Naive thymus-derived CD4-positive, alpha-beta T cell (primary cell): ENCODE data around the gene LIF. TPM values are rescaled to one million over a fixed set of nuclear protein-coding genes. Genes with fewer than 3 reads are reported as not detected.

ENCODE experiments used
- ATAC-seq: fragments of 150-1000 bp; cut with Tn5 transposase; 2 replicates; pipeline ENCODE4 v1.10.0; 2021; ENCODE audit warnings: mild to moderate bottlenecking, moderate library complexity
- CTCF ChIA-PET: fragments of 350-600 bp; sonication (Branson Sonifier 250); formaldehyde crosslinking; loops from one replicate; lab custom pipeline; 2021; ENCODE audit warnings: antibody characterized with exemption; lab: Charles Lee
- POLR2A ChIA-PET: fragments of 350-600 bp; sonication (Branson Sonifier 250); formaldehyde crosslinking; loops from one replicate; lab custom pipeline; 2021; ENCODE audit warnings: antibody characterized with exemption, inconsistent platforms; lab: Charles Lee
- DNase-seq, 9 donors: peaks; one replicate each; pipeline versions ENCODE4 v3.0.0 to v3.0.0-alpha.2; 2020 to 2022; ENCODE audit warnings: mixed read lengths in 1 of 9
- H3K27ac ChIP-seq: one replicate; pipeline ENCODE4 v1.7.0; 2013; ENCODE audit warnings: mild to moderate bottlenecking, low read depth, low read length, moderate library complexity
- H3K27me3 ChIP-seq, 2 donors: one replicate each; pipeline ENCODE4 v1.7.0; 2013; ENCODE audit warnings: low read length in 2 of 2, mild to moderate bottlenecking in 2 of 2, moderate library complexity in 2 of 2; ENCODE audit not compliant: control insufficient read depth in 2 of 2, insufficient read depth in 2 of 2
- H3K36me3 ChIP-seq, 3 experiments: 1 replicate in 2 of 3; 2 replicates in 1 of 3; pipeline ENCODE4 v1.7.0; 2013; ENCODE audit warnings: low read length in 3 of 3, mild to moderate bottlenecking in 3 of 3, moderate library complexity in 1 of 3; ENCODE audit not compliant: insufficient read depth in 3 of 3, control insufficient read depth in 2 of 3
- H3K4me1 ChIP-seq, 2 donors: one replicate each; pipeline ENCODE4 v1.7.0; 2013; ENCODE audit warnings: low read length in 2 of 2, mild to moderate bottlenecking in 2 of 2, moderate library complexity in 1 of 2; ENCODE audit not compliant: control insufficient read depth in 2 of 2, insufficient read depth in 2 of 2
- H3K4me3 ChIP-seq: 2 replicates; pipeline ENCODE4 v1.7.0; 2013; ENCODE audit warnings: mild to moderate bottlenecking, low read length
- H3K9me3 ChIP-seq, 3 experiments: 1 replicate in 2 of 3; 2 replicates in 1 of 3; pipeline ENCODE4 v1.7.0; 2013; ENCODE audit warnings: low read length in 3 of 3; ENCODE audit not compliant: control insufficient read depth in 2 of 3
- H3K27ac Mint-ChIP-seq, 9 donors: one replicate each; pipeline ENCODE4 v1.8.0; 2020 to 2022; ENCODE audit warnings: mixed read lengths in 9 of 9, mild to moderate bottlenecking in 8 of 9, moderate library complexity in 5 of 9, inconsistent platforms in 2 of 9
- H3K27me3 Mint-ChIP-seq, 5 donors: one replicate each; pipeline ENCODE4 v1.8.0; 2021 to 2022; ENCODE audit warnings: mixed read lengths in 5 of 5, mild to moderate bottlenecking in 1 of 5
- H3K36me3 Mint-ChIP-seq, 5 donors: one replicate each; pipeline ENCODE4 v1.8.0; 2020 to 2022; ENCODE audit warnings: mixed read lengths in 5 of 5, mild to moderate bottlenecking in 3 of 5, inconsistent platforms in 1 of 5
- H3K4me1 Mint-ChIP-seq, 7 donors: one replicate each; pipeline ENCODE4 v1.8.0; 2020 to 2022; ENCODE audit warnings: mixed read lengths in 7 of 7, mild to moderate bottlenecking in 3 of 7, inconsistent platforms in 1 of 7
- H3K4me3 Mint-ChIP-seq, 10 donors: one replicate each; pipeline ENCODE4 v1.8.0; 2020 to 2022; ENCODE audit warnings: mild to moderate bottlenecking in 10 of 10, mixed read lengths in 10 of 10, moderate library complexity in 6 of 10, inconsistent platforms in 2 of 10
- H3K9me3 Mint-ChIP-seq, 11 donors: one replicate each; pipeline ENCODE4 v1.8.0; 2020 to 2022; ENCODE audit warnings: mixed read lengths in 11 of 11, mild to moderate bottlenecking in 4 of 11, inconsistent platforms in 1 of 11, moderate library complexity in 1 of 11
- intact Hi-C, 2 donors: fragments of 100-400 bp; cut with micrococcal nuclease; formaldehyde crosslinking; loops; one replicate each; pipeline ENCODE4 v1.15.1; 2023
- polyA plus RNA-seq, 2 donors: library from polyadenylated mRNA; unstranded; fragments of 300-500 nt; fragmentation: Illumina TruSeq; gene quantifications; one replicate each; pipeline ENCODE4 v1.2.3, GENCODE V29; 2021
- total RNA-seq, 6 experiments: library from RNA in 5 of 6; stranded (reverse) in 5 of 6; gene quantifications; 1 replicate in 5 of 6; 2 replicates in 1 of 6; pipeline ENCODE4 v1.2.3 and lab custom pipeline; 2021 to 2026

Gene LIF
- total and polyA plus RNA-seq, 7 experiments from 2014 or later, result 0.64 to 260 (median 0.98) TPM; not detected in 4

- no peak overlapping the region for H3K4me3 ChIP-seq
- H3K27ac ChIP-seq, result no peak overlapping the region
- CTCF ChIA-PET, result no interaction called here
- Mint-ChIP-seq H3K27ac (peak overlapping the region in 5 of 9 donors; percentile 6 to 97 (median 65)), H3K36me3 (peaks cover 0 to 5% (median 0%) of the 10 kb centered on the region in 5 donors), H3K4me3 (peak overlapping the region in 2 of 10 donors; percentile 12 to 25), H3K4me1 (peaks cover 45 to 92% (median 70%) of the 10 kb centered on the region in 7 donors), H3K27me3 (no peaks in the 10 kb centered on the region), H3K9me3 (peaks cover 0 to 4% (median 0%) of the 10 kb centered on the region in 11 donors)
- no peaks in the 10 kb centered on the region for H3K9me3 ChIP-seq
- no peak for DNase-seq
- no peaks in the 10 kb centered on the region for H3K36me3 ChIP-seq
- POLR2A ChIA-PET, result no interaction called here
- H3K4me1 ChIP-seq, result peaks cover 34 to 38% of the 10 kb centered on the region in 2 donors
- intact Hi-C loops, result loop anchor here in 1 of 2 donors (10.0 kb wide), 1 partner anchor 49 kb away; no protein-coding TSS in a partner anchor
- ATAC-seq, result peak; percentile 52
- no peaks in the 10 kb centered on the region for H3K27me3 ChIP-seq
Observed at GRCh38 chr22:30223303-30223702, 23.3 kb downstream of the LIF start.

- H3K27ac Mint-ChIP-seq, result peak overlapping the region in 5 of 9 donors; percentile 65 to 97 (median 92)
- POLR2A ChIA-PET, result no interaction called here
- no peak for ATAC-seq
- H3K4me3 Mint-ChIP-seq, result peak overlapping the region in 2 of 10 donors; percentile 43 to 77
- H3K36me3 Mint-ChIP-seq, result peaks cover 0 to 5% (median 0%) of the 10 kb centered on the region in 5 donors
- DNase-seq, result no peak
- Histone ChIP-seq H3K4me3 (no peak overlapping the region), H3K27ac (no peak overlapping the region), H3K27me3 (no peaks in the 10 kb centered on the region), H3K9me3 (no peaks in the 10 kb centered on the region), H3K36me3 (no peaks in the 10 kb centered on the region), H3K4me1 (peaks cover 33 to 34% of the 10 kb centered on the region in 2 donors)
- peaks cover 41 to 88% (median 61%) of the 10 kb centered on the region in 7 donors for H3K4me1 Mint-ChIP-seq
- intact Hi-C loops, result loop anchor here in 1 of 2 donors (10.0 kb wide), 1 partner anchor 48 kb away; no protein-coding TSS in a partner anchor
- H3K9me3 Mint-ChIP-seq, result peaks cover 0 to 4% (median 0%) of the 10 kb centered on the region in 11 donors
- no peaks in the 10 kb centered on the region for H3K27me3 Mint-ChIP-seq
- CTCF ChIA-PET, result no interaction called here
Observed at GRCh38 chr22:30222321-30222720, 24.2 kb downstream of the LIF start.

- intact Hi-C loops, result loop anchor here (2.0 to 10.0 kb wide), 3 partner anchors 25 to 47 kb away; partner anchors contain the start of gene LIF (in 1 of the 2)
- Histone ChIP-seq H3K36me3 (no peaks in the 10 kb centered on the region), H3K4me3 (peak overlapping the region; percentile 60), H3K27ac (peak overlapping the region; percentile 55), H3K4me1 (peaks cover 33 to 34% of the 10 kb centered on the region in 2 donors), H3K27me3 (no peaks in the 10 kb centered on the region), H3K9me3 (no peaks in the 10 kb centered on the region)
- H3K27ac Mint-ChIP-seq, result peak overlapping the region; percentile 76 to 97 (median 92)
- POLR2A ChIA-PET, result interaction anchor here (0.6 kb wide), 1 partner anchor 717 kb away, joined by 3 read pairs; no protein-coding TSS in a partner anchor
- peaks cover 0 to 4% (median 0%) of the 10 kb centered on the region in 11 donors for H3K9me3 Mint-ChIP-seq
- H3K27me3 Mint-ChIP-seq, result no peaks in the 10 kb centered on the region
- peak overlapping the region; percentile 63 to 86 (median 80) for H3K4me3 Mint-ChIP-seq
- DNase-seq (peak in 8 of 9 donors; percentile 36 to 69 (median 58)), ATAC-seq (peak; percentile 78)
- H3K4me1 Mint-ChIP-seq, result peaks cover 40 to 87% (median 56%) of the 10 kb centered on the region in 7 donors
- peaks cover 0 to 5% (median 0%) of the 10 kb centered on the region in 5 donors for H3K36me3 Mint-ChIP-seq
- CTCF ChIA-PET, result interaction anchor here (0.6 kb wide), 1 partner anchor 120 kb away, joined by 3 read pairs; no protein-coding TSS in a partner anchor
Observed at GRCh38 chr22:30221121-30221992, 25.2 kb downstream of the LIF start.

GRCh38 chr22:30220338-30221012, 26.1 kb downstream of the LIF start:
- H3K36me3 ChIP-seq, result no peaks in the 10 kb centered on the region
- H3K27ac ChIP-seq, result peak overlapping the region; percentile 55
- peak overlapping the region; percentile 76 to 97 (median 92) for H3K27ac Mint-ChIP-seq
- no peaks in the 10 kb centered on the region for H3K9me3 ChIP-seq
- H3K27me3 ChIP-seq, result no peaks in the 10 kb centered on the region
- no peak for DNase-seq
- peaks cover 0 to 5% (median 0%) of the 10 kb centered on the region in 5 donors for H3K36me3 Mint-ChIP-seq
- H3K4me1 ChIP-seq, result peaks cover 29 to 33% of the 10 kb centered on the region in 2 donors
- ChIA-PET POLR2A (interaction anchor here (0.6 kb wide), 1 partner anchor 588 kb away, joined by 3 read pairs; no protein-coding TSS in a partner anchor), CTCF (no interaction called here)
- no peak for ATAC-seq
- H3K27me3 Mint-ChIP-seq, result no peaks in the 10 kb centered on the region
- intact Hi-C loops, result loop anchor here (2.0 to 10.0 kb wide), 3 partner anchors 24 to 46 kb away; partner anchors contain the start of gene LIF (in 1 of the 2)
- peak overlapping the region; percentile 60 for H3K4me3 ChIP-seq
- peaks cover 0 to 4% (median 0%) of the 10 kb centered on the region in 11 donors for H3K9me3 Mint-ChIP-seq
- H3K4me3 Mint-ChIP-seq, result peak overlapping the region; percentile 63 to 86 (median 80)
- H3K4me1 Mint-ChIP-seq, result peaks cover 41 to 85% (median 53%) of the 10 kb centered on the region in 7 donors

GRCh38 chr22:30219668-30220278, 26.8 kb downstream of the LIF start:
- H3K36me3 ChIP-seq, result no peaks in the 10 kb centered on the region
- intact Hi-C loops, result loop anchor here (2.0 to 10.0 kb wide), 3 partner anchors 23 to 45 kb away; partner anchors contain the start of gene LIF (in 1 of the 2)
- CTCF ChIA-PET, result no interaction called here
- DNase-seq, result no peak
- H3K27ac ChIP-seq, result no peak overlapping the region
- no peaks in the 10 kb centered on the region for H3K9me3 ChIP-seq
- Mint-ChIP-seq H3K4me3 (peak overlapping the region; percentile 63 to 86 (median 80)), H3K9me3 (peaks cover 0 to 4% (median 0%) of the 10 kb centered on the region in 11 donors), H3K27ac (peak overlapping the region in 8 of 9 donors; percentile 76 to 97 (median 92)), H3K27me3 (no peaks in the 10 kb centered on the region), H3K4me1 (peaks cover 37 to 85% (median 51%) of the 10 kb centered on the region in 7 donors), H3K36me3 (peaks cover 0 to 2% (median 0%) of the 10 kb centered on the region in 5 donors)
- H3K4me3 ChIP-seq, result no peak overlapping the region
- H3K4me1 ChIP-seq, result peaks cover 25 to 33% of the 10 kb centered on the region in 2 donors
- POLR2A ChIA-PET, result interaction anchor here (0.6 kb wide), 1 partner anchor 587 kb away, joined by 3 read pairs; no protein-coding TSS in a partner anchor
- ATAC-seq, result no peak
- H3K27me3 ChIP-seq, result no peaks in the 10 kb centered on the region
